Measurements from ENCODE around the gene TXNDC9. TPM values are rescaled to one million over a fixed set of nuclear protein-coding genes. Genes with fewer than 3 reads are reported as not detected.
"Not testable (repeated sequence)": the region's sequence is repeated elsewhere in the genome, so short reads cannot be mapped to it uniquely, and the experiment has no call there.

Gene TXNDC9
- total RNA-seq, 4 donors from 2014 or later = 23.3 to 32.4 (median 29.7) TPM

DNA sequence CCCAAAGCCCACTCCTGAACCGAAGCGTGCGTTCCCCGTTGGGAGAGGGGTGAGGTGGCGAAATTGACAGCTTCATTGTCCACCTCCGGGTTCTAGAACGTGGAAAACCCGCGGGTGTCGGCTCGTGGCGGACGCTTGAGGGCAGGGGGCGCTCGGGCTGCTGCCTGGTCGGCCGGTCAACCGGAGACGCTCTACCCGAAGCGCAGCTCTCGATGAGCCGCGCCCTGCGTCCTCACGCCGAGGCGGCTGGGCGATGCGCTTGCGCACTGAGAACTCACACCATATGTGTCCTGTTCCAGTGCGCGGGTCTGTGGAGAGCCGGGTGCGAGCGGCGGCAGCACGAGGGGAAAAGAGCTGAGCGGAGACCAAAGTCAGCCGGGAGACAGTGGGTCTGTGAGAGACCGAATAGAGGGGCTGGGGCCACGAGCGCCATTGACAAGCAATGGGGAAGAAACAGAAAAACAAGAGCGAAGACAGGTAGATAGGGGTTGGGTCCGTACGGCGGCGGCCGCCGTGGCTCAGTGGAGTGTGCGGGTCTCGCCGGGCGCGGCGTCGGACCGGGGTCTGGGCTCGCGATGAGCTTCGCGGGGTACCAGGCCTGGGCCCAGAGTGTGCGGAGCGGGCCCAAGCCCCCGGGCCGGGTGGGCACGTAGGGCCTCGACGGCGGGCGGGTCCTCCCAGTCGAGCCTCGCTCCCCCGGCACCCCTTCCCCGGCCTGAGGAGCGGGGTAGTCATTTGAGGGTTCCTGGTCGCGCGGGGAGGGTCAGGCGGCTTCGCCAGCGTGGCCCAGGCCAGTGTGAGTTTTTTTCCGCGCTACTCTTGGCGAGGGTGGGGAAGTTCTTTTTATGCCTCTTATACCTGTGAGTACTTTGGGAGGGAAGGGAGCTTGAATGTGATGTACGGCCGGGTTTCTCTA lies 1.2 kb upstream of the TXNDC9 start, which contains the start of gene EIF5B:
EIF5B (plus strand) TSS at position 277 of the 916 bp plus-strand sequence; CDS start at position 443, 166 bp downstream.
- Histone ChIP-seq H3K27ac (peak within 1 kb of the TSS; percentile 94 to 98 (median 97)), H3K9me3 (no peaks in the 10 kb centered on the region), H3K27me3 (no peaks in the 10 kb centered on the region), H3K4me3 (peak within 1 kb of the TSS; percentile 87 to 98 (median 92)), H3K4me1 (peaks cover 35 to 38% of the 10 kb centered on the region in 2 donors), H3K36me3 (peaks cover 0 to 9% of the 10 kb centered on the region in 2 donors)
- in situ Hi-C loops (cut with MboI; ENCODE audit: low sequenced_read_pairs in 4 of 4) (loop anchor here in 2 of 4 donors (25.0 kb wide), 2 partner anchors 150 kb away; partner anchors contain the start of genes MITD1 (in 2 of the 2), MRPL30 (in 2 of the 2) and REV1 (in 1 of the 2)), intact Hi-C loops (cut with DNase I; ENCODE audit: low total_unique reads) (loop anchor here (1.0 to 5.0 kb wide), 4 partner anchors 50 to 1225 kb away; partner anchors contain the start of genes LIPT1, PDCL3, REV1 and TSGA10)
- TF ChIP-seq, protein P1, sequence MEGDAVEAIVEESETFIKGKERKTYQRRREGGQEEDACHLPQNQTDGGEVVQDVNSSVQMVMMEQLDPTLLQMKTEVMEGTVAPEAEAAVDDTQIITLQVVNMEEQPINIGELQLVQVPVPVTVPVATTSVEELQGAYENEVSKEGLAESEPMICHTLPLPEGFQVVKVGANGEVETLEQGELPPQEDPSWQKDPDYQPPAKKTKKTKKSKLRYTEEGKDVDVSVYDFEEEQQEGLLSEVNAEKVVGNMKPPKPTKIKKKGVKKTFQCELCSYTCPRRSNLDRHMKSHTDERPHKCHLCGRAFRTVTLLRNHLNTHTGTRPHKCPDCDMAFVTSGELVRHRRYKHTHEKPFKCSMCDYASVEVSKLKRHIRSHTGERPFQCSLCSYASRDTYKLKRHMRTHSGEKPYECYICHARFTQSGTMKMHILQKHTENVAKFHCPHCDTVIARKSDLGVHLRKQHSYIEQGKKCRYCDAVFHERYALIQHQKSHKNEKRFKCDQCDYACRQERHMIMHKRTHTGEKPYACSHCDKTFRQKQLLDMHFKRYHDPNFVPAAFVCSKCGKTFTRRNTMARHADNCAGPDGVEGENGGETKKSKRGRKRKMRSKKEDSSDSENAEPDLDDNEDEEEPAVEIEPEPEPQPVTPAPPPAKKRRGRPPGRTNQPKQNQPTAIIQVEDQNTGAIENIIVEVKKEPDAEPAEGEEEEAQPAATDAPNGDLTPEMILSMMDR (IDR thresholded peaks at IDR 0.05 in 4 of 5, conservative IDR thresholded peaks at IDR 0.05 in 1 of 5) = peak in 4 of 5 experiments; percentile 38 to 69 (median 54)
- TF ChIP-seq POLR2A (IDR thresholded peaks at IDR 0.05) = peak; percentile 82 to 85
- peak; percentile 95 to 96 for DNase-seq
- ATAC-seq = peak; percentile 77 to 81

DNA sequence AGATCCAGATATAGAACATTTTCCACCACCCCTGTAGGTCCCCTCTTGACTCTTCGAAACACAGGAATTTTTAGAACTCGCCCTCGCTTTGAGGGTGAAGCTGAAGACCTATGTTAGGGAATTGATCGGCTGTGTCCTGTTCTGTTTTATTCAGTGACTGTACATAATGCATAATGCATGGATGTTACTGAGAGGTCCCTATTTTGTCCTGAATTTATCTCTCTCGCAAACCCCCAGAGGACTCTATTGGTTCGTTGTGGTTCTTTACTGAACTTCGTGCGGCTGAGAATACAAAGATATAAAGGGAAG lies 625 bp upstream of the TXNDC9 start:
- Histone ChIP-seq H3K9me3 (no peaks in the 10 kb centered on the region), H3K4me1 (peaks cover 34 to 35% of the 10 kb centered on the region in 2 donors), H3K4me3 (peak overlapping the region; percentile 87 to 98 (median 92)), H3K27me3 (no peaks in the 10 kb centered on the region), H3K27ac (peak overlapping the region; percentile 94 to 98 (median 97)), H3K36me3 (peaks cover 0 to 15% of the 10 kb centered on the region in 2 donors)
- in situ Hi-C loops (cut with MboI; ENCODE audit: low sequenced_read_pairs in 4 of 4) = loop anchor here in 2 of 4 donors (25.0 kb wide), 2 partner anchors 149 to 151 kb away; partner anchors contain the start of genes MITD1 (in 2 of the 2), MRPL30 (in 2 of the 2) and REV1 (in 1 of the 2)
- TF ChIP-seq, protein P1 (IDR thresholded peaks at IDR 0.05 in 4 of 5, conservative IDR thresholded peaks at IDR 0.05 in 1 of 5) = no peak
- TF ChIP-seq POLR2A (IDR thresholded peaks at IDR 0.05) = no peak
- no peak for DNase-seq
- intact Hi-C loops (cut with DNase I; ENCODE audit: low total_unique reads) = loop anchor here (1.0 to 5.0 kb wide), 5 partner anchors 51 to 1226 kb away; partner anchors contain the start of genes LIPT1, MITD1, MRPL30 and PDCL3
- peak; percentile 14 to 20 for ATAC-seq

DNA sequence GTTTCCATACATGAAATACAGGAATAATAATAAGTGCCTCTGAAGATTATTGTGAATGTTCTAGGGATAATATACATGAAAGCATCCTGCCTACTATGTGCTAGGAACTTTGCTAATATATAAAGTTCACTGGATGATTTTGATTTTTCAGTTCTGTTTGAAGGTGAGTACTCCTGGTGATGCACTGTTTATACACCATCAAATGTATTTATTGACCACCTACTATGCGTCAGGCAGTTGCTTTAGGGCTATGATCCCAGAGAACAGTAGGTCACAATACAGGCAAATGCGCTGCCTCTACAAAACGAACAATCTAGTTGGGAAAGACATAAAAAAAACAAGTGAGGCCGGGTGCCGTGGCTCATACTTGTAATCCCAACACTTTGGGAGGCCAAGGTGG lies 10.7 kb downstream of the TXNDC9 start:
- ATAC-seq (no peak), DNase-seq (no peak)
- intact Hi-C loops (cut with DNase I; ENCODE audit: low total_unique reads) (no loop called here), in situ Hi-C loops (cut with MboI; ENCODE audit: low sequenced_read_pairs in 4 of 4) (loop anchor here in 2 of 4 donors (25.0 kb wide), 2 partner anchors 138 to 162 kb away; partner anchors contain the start of genes MITD1 (in 2 of the 2), MRPL30 (in 2 of the 2) and REV1 (in 1 of the 2))
- H3K27me3 ChIP-seq = no peaks in the 10 kb centered on the region
- no peak overlapping the region for H3K4me3 ChIP-seq
- no peaks in the 10 kb centered on the region for H3K4me1 ChIP-seq
- H3K36me3 ChIP-seq = peaks cover 0 to 90% of the 10 kb centered on the region in 2 donors
- TF ChIP-seq, protein P1 (IDR thresholded peaks at IDR 0.05 in 4 of 5, conservative IDR thresholded peaks at IDR 0.05 in 1 of 5) = no peak
- TF ChIP-seq POLR2A (IDR thresholded peaks at IDR 0.05) = no peak
- no peaks in the 10 kb centered on the region for H3K9me3 ChIP-seq
- H3K27ac ChIP-seq = no peak overlapping the region

GRCh38 chr2:99317873-99318200 lies 18.3 kb downstream of the TXNDC9 start:
- H3K4me3 ChIP-seq; H3K4me1 ChIP-seq; H3K9me3 ChIP-seq; DNase-seq; intact Hi-C loops (cut with DNase I; ENCODE audit: low total_unique reads); H3K27ac ChIP-seq; H3K27me3 ChIP-seq; in situ Hi-C loops (cut with MboI; ENCODE audit: low sequenced_read_pairs in 4 of 4); ATAC-seq: not testable (repeated sequence)
- peaks cover 0 to 57% of the 10 kb centered on the region in 2 donors for H3K36me3 ChIP-seq
